Colonic mucosa (tissue), 4 donors: ENCODE data around the gene MCL1. TPM values are rescaled to one million over a fixed set of nuclear protein-coding genes. Genes with fewer than 3 reads are reported as not detected.

Experiments used
- DNase-seq: peaks from one replicate; pipeline ENCODE4 v3.0.0-alpha.2; 2020
- H3K27ac ChIP-seq: fragments of 200-600 bp; one replicate; pipeline ENCODE4 v1.8.0; 2021
- H3K27me3 ChIP-seq: fragments of 200-600 bp; one replicate; pipeline ENCODE4 v1.8.0; 2021
- H3K36me3 ChIP-seq: fragments of 200-600 bp; one replicate; pipeline ENCODE4 v1.8.0; 2021
- H3K4me1 ChIP-seq: fragments of 200-600 bp; one replicate; pipeline ENCODE4 v1.8.0; 2021; ENCODE audit warnings: mild to moderate bottlenecking
- H3K4me3 ChIP-seq: fragments of 200-600 bp; one replicate; pipeline ENCODE4 v1.8.0; 2021
- H3K9ac ChIP-seq, 2 donors: one replicate each; pipeline ENCODE4 v1.7.0; 2013; ENCODE audit warnings: control low read depth in 2 of 2, low read depth in 2 of 2, low read length in 2 of 2
- H3K9me3 ChIP-seq: fragments of 200-600 bp; one replicate; pipeline ENCODE4 v1.8.0; 2021
- CTCF ChIP-seq: fragments of 200-600 bp; IDR thresholded peaks from one replicate; pipeline ENCODE4 v1.8.0; 2022; ENCODE audit warnings: antibody characterized with exemption, mild to moderate bottlenecking
- intact Hi-C: fragments of 100-400 bp; cut with DNase I; formaldehyde crosslinking; loops from one replicate; pipeline ENCODE4 v1.14.1; 2022
- total RNA-seq, 2 donors: library from RNA; stranded (reverse); fragmentation: NEBNext Ultra II Directional in 1 of 2; extraction: Animal tissue kit (Norgen Biotek cat#: 25700) in 1 of 2; gene quantifications; one replicate each; pipeline ENCODE4 v1.2.1, GENCODE V29; 2021
- donor health status: healthy.
- donor health status: DM: no; HTN: no; CAD: no.
- donor health status: DM: no; HTN: no; CAD: no.

The MCL1 gene
- total RNA-seq, 2 donors from 2014 or later: 151 to 285 TPM

DNA sequence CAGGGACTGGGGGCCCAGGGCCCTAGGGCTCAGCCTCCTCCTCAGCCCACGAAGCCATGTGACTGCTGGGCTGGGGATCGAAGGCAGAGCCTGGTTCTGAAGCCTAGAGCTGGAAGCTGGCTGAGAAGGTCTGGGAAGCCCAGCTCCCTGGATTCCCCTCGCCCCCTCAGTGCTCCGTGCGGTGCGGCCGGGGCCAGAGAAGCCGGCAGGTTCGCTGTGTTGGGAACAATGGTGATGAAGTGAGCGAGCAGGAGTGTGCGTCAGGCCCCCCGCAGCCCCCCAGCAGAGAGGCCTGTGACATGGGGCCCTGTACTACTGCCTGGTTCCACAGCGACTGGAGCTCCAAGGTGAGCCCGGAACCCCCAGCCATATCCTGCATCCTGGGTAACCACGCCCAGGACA lies 21.1 kb downstream of the MCL1 start:
- no peak overlapping the region for H3K27ac ChIP-seq
- H3K4me3 ChIP-seq: no peak overlapping the region
- no peak overlapping the region for H3K9ac ChIP-seq
- DNase-seq: no peak
- H3K36me3 ChIP-seq: no peaks in the 10 kb centered on the region
- no peak for TF ChIP-seq CTCF
- H3K27me3 ChIP-seq: no peaks in the 10 kb centered on the region
- H3K4me1 ChIP-seq: peaks cover 21% of the 10 kb centered on the region
- intact Hi-C loops: loop anchor here (2.0 to 10.0 kb wide), 2 partner anchors 94 to 256 kb away; no protein-coding TSS in a partner anchor
- H3K9me3 ChIP-seq: no peaks in the 10 kb centered on the region

DNA sequence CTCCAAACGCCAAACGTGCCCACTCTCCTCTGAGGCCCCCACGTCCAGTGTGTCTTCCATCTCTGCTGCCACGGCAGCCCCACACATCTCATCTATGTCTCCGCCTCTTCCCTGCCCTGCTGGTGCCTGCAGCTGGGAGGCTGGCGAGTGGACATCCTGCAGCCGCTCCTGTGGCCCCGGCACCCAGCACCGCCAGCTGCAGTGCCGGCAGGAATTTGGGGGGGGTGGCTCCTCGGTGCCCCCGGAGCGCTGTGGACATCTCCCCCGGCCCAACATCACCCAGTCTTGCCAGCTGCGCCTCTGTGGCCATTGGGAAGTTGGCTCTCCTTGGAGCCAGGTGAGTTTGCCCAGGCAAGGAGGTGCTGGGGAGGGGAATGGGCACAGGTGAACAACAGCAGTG lies 21.6 kb downstream of the MCL1 start:
- TF ChIP-seq CTCF: no peak
- intact Hi-C loops: loop anchor here (2.0 to 10.0 kb wide), 2 partner anchors 93 to 257 kb away; no protein-coding TSS in a partner anchor
- Histone ChIP-seq H3K4me1 (peaks cover 17% of the 10 kb centered on the region), H3K27ac (no peak overlapping the region), H3K9me3 (no peaks in the 10 kb centered on the region), H3K36me3 (no peaks in the 10 kb centered on the region), H3K27me3 (no peaks in the 10 kb centered on the region), H3K9ac (no peak overlapping the region), H3K4me3 (no peak overlapping the region)
- DNase-seq: no peak

GRCh38 chr1:150557065-150557600 lies 22.3 kb downstream of the MCL1 start:
- peaks cover 12% of the 10 kb centered on the region for H3K4me1 ChIP-seq
- intact Hi-C loops: loop anchor here (10.0 kb wide), 1 partner anchor 258 kb away; no protein-coding TSS in a partner anchor
- no peak overlapping the region for H3K4me3 ChIP-seq

GRCh38 chr1:150555971-150556865 lies 23.2 kb downstream of the MCL1 start:
- no peak for TF ChIP-seq CTCF
- no peak for DNase-seq
- Histone ChIP-seq H3K27me3 (no peaks in the 10 kb centered on the region), H3K4me1 (peaks cover 12% of the 10 kb centered on the region), H3K4me3 (no peak overlapping the region), H3K9ac (no peak overlapping the region), H3K9me3 (no peaks in the 10 kb centered on the region), H3K36me3 (no peaks in the 10 kb centered on the region), H3K27ac (no peak overlapping the region)
- intact Hi-C loops: loop anchor here (10.0 kb wide), 1 partner anchor 259 kb away; no protein-coding TSS in a partner anchor

More at GRCh38 chr1:150557065-150557600, 22.3 kb downstream of the MCL1 start:
- no peaks in the 10 kb centered on the region for H3K27me3 ChIP-seq
- no peak for DNase-seq
- no peaks in the 10 kb centered on the region for H3K9me3 ChIP-seq
- H3K9ac ChIP-seq: no peak overlapping the region
- no peak overlapping the region for H3K27ac ChIP-seq
- H3K36me3 ChIP-seq: no peaks in the 10 kb centered on the region
- no peak for TF ChIP-seq CTCF

- no peak overlapping the region for H3K9ac ChIP-seq
- no peak overlapping the region for H3K4me3 ChIP-seq
- no peaks in the 10 kb centered on the region for H3K27me3 ChIP-seq
- no peak overlapping the region for H3K27ac ChIP-seq
- intact Hi-C loops: loop anchor here (10.0 kb wide), 1 partner anchor 259 kb away; no protein-coding TSS in a partner anchor
- TF ChIP-seq CTCF: no peak
- peaks cover 8% of the 10 kb centered on the region for H3K4me1 ChIP-seq
- H3K36me3 ChIP-seq: no peaks in the 10 kb centered on the region
- no peaks in the 10 kb centered on the region for H3K9me3 ChIP-seq
- no peak for DNase-seq
Observed at GRCh38 chr1:150555198-150555970, 24.0 kb downstream of the MCL1 start.
